Measurements from ENCODE around the gene NELL1.

Gene NELL1

DNA sequence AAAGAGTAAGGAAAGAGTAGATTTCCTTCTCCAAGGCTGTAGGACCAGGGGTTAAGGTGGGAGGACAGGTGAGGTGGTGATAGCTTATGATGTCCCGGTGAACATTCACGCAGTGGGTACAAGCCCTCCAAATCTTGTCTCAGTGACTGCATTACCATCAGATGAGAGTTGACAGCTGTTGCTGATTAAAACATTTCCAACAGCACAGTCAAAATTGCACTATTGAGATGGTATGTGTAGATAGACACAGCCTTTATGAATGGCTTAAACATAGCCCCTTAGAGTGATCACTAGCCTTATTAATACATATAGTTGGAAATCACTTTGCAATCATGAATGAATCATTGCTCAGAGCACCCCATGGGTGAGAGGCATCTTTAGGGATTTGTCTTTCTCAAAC, 7.3 kb downstream of the NELL1 start:
- TF ChIP-seq, protein P1, sequence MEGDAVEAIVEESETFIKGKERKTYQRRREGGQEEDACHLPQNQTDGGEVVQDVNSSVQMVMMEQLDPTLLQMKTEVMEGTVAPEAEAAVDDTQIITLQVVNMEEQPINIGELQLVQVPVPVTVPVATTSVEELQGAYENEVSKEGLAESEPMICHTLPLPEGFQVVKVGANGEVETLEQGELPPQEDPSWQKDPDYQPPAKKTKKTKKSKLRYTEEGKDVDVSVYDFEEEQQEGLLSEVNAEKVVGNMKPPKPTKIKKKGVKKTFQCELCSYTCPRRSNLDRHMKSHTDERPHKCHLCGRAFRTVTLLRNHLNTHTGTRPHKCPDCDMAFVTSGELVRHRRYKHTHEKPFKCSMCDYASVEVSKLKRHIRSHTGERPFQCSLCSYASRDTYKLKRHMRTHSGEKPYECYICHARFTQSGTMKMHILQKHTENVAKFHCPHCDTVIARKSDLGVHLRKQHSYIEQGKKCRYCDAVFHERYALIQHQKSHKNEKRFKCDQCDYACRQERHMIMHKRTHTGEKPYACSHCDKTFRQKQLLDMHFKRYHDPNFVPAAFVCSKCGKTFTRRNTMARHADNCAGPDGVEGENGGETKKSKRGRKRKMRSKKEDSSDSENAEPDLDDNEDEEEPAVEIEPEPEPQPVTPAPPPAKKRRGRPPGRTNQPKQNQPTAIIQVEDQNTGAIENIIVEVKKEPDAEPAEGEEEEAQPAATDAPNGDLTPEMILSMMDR (IDR thresholded peaks at IDR 0.05), result no peak
- no peak for DNase-seq (ENCODE audit: low spot score)
- Histone ChIP-seq H3K4me3 (no peak overlapping the region), H3K27ac (no peak overlapping the region)

DNA sequence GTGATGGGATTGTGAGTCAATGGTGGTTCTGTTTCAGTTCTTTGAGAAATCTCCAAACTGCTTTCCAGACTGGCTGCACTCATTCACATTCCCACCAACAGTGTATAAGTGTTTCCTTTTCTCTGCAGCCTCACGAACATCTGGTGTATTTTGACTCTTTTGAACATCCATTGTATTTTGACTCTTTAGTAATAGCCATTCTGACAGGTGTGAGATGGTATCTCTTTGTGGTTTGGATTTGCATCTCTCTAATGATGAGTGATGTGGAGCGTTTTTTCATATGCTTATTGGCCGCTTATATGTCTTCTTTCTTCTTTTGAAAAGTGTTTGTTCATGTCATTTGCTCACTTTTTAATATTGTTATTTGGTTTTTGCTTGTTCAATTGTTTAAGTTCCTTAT, 19.4 kb downstream of the NELL1 start:
- TF ChIP-seq, protein P1 (IDR thresholded peaks at IDR 0.05), result no peak
- no peak for DNase-seq (ENCODE audit: low spot score)
- no peak overlapping the region for H3K27ac ChIP-seq
- no peak overlapping the region for H3K4me3 ChIP-seq

DNA sequence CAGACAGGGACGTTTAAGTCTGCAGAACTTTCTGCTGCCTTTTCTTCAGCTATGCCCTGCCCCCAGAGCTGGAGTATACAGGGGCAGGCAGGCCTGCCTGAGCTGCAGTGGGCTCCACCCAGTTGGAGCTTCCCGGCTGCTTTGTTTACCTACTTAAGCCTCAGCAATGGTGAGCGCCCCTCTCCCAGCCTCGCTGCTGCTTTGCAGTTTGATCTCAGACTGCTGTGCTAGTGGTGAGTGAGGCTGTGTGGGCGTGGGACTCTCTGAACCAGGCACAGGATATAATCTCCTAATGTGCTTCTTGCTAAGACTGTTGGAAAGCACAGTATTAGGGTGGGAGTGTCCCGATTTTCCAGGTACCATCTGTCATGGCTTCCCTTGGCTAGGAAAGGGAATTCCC, 38.5 kb downstream of the NELL1 start:
- TF ChIP-seq, protein P1 (IDR thresholded peaks at IDR 0.05), result no peak
- DNase-seq (ENCODE audit: low spot score), result no peak
- H3K27ac ChIP-seq, result no peak overlapping the region
- no peak overlapping the region for H3K4me3 ChIP-seq

DNA sequence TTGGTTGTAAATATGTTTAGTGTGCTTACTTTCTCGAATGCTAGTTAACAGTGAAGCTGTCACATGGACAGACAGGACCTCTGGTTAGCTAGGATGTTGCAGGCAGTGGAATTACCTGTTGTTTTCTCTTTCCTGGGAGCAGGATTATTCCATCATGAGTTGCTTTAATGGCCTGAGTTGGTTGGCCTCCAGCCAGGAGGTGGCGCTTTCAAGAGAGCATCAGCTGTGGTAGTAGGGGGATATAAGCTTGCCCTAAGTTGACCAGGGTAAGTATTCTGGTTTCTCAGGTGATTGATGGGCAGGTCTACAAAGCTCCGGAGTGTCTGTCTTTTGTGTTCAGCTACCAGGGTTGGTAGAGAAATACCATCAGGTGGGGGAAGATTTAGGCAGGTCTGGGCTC, 43.5 kb downstream of the NELL1 start:
- TF ChIP-seq, protein P1 (IDR thresholded peaks at IDR 0.05), result no peak
- Histone ChIP-seq H3K4me3 (no peak overlapping the region), H3K27ac (no peak overlapping the region)
- DNase-seq (ENCODE audit: low spot score), result no peak

DNA sequence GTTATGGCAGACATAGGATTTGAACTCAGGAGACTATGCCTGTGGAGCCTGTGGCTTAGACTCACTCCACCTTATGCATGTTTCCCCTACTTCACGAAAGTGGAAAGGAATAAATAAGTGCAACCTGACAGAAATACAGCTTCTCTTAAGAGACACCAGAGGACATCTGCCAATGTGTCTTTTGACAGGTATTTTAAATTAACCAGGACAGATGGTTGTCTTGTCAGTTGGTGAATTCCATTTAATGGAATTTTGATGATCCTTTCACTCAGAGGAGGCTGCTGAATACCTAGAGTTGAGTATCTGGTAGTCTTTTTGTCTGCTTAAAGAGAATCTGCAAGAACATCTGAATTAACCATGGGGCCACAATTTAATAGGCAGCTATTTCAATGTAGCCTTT, 46.1 kb downstream of the NELL1 start:
- no peak overlapping the region for H3K4me3 ChIP-seq
- H3K27ac ChIP-seq, result no peak overlapping the region
- DNase-seq (ENCODE audit: low spot score), result no peak
- TF ChIP-seq, protein P1 (IDR thresholded peaks at IDR 0.05), result no peak

DNA sequence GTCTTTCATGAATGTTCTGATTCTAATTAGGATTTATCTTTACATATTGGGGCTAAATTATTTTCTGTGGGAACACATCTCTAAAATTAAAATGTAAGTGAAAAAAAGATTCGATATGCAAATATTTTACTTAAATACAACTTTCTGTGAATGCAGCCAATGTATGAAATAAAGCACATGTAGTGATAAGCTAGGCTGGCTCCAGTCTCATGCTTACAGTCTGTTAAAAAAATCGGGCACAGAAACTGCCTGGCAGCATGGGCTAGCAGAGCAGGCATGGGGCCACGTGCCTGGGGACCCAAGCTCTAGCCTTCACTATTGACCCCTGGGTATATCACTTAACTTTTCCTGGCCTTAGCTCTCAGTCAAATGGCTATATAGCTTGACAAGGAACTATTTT, 46.5 kb downstream of the NELL1 start:
- no peak for DNase-seq (ENCODE audit: low spot score)
- Histone ChIP-seq H3K4me3 (no peak overlapping the region), H3K27ac (no peak overlapping the region)
- TF ChIP-seq, protein P1 (IDR thresholded peaks at IDR 0.05), result no peak

DNA sequence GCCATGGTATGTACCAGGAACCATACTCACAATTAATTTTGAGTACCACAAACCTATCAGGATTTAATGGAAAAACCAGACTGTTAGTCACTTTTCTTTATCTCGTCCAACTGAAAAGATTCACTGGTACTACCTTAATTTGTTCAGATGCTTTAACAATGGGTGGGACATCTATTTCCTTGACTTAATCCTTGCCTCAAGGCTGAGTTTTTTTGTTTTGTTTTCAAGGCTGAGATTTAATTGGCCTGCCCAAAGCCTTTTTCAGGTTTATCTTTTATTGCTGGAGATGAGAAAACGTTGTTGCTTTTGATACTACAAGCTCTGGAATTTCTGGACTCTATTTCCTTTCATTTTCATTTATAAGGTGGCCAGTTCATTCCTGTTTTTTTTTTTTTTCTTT, 50.4 kb downstream of the NELL1 start:
- DNase-seq (ENCODE audit: low spot score), result no peak
- Histone ChIP-seq H3K27ac (no peak overlapping the region), H3K4me3 (no peak overlapping the region)
- TF ChIP-seq, protein P1 (IDR thresholded peaks at IDR 0.05), result no peak

All from coronary artery (tissue), 2 donors.